ENCODE measurements around the gene VSX2.
"Not testable (repeated sequence)": the region's sequence is repeated elsewhere in the genome, so short reads cannot be mapped to it uniquely, and the experiment has no call there.

VSX2 gene

GRCh38 chr14:74260525-74261233 is 21.4 kb downstream of the VSX2 start:
- no peak for DNase-seq

GRCh38 chr14:74261288-74261687 is 22.0 kb downstream of the VSX2 start:
- peak; percentile 65 for DNase-seq

- no peak for DNase-seq
These were observed 22.8 kb downstream of the VSX2 start for GRCh38 chr14:74262076-74262475.

- DNase-seq: no peak
These were observed 23.9 kb downstream of the VSX2 start for GRCh38 chr14:74263181-74263580.

GRCh38 chr14:74263921-74264320 is 24.7 kb downstream of the VSX2 start:
- DNase-seq: no peak

- no peak for DNase-seq
These were observed 26.2 kb downstream of the VSX2 start for GRCh38 chr14:74265301-74265965.

GRCh38 chr14:74267588-74267987 is 28.3 kb downstream of the VSX2 start:
- DNase-seq: no peak

GRCh38 chr14:74270382-74271177 is 31.3 kb downstream of the VSX2 start:
- not testable (repeated sequence) for DNase-seq

GRCh38 chr14:74271365-74271764 is 32.1 kb downstream of the VSX2 start:
- DNase-seq: no peak

GRCh38 chr14:74275241-74275841 is 36.1 kb downstream of the VSX2 start:
- peak; percentile 95 for DNase-seq

GRCh38 chr14:74278080-74278479 is 38.8 kb downstream of the VSX2 start:
- no peak for DNase-seq

- DNase-seq: no peak
These were observed 41.8 kb downstream of the VSX2 start for GRCh38 chr14:74281069-74281468.

GRCh38 chr14:74286736-74287135 is 47.5 kb downstream of the VSX2 start:
- DNase-seq: no peak

- no peak for DNase-seq
These were observed 50.6 kb downstream of the VSX2 start for GRCh38 chr14:74289801-74290200.

GRCh38 chr14:74290415-74290814 is 51.2 kb downstream of the VSX2 start:
- no peak for DNase-seq

- DNase-seq: no peak
These were observed 52.8 kb downstream of the VSX2 start for GRCh38 chr14:74292061-74292460.

GRCh38 chr14:74293606-74294005 is 54.4 kb downstream of the VSX2 start:
- DNase-seq: no peak

- DNase-seq: no peak
These were observed 56.8 kb downstream of the VSX2 start for GRCh38 chr14:74296037-74296467.

GRCh38 chr14:74297986-74298385 is 58.7 kb downstream of the VSX2 start:
- no peak for DNase-seq

GRCh38 chr14:74299061-74299545 is 59.9 kb downstream of the VSX2 start:
- no peak for DNase-seq

GRCh38 chr14:74301594-74302151 is 62.4 kb downstream of the VSX2 start:
- DNase-seq: no peak

GRCh38 chr14:74302152-74302628 is 62.9 kb downstream of the VSX2 start:
- DNase-seq: peak; percentile 8
